ENCODE results near the gene ADGRF4. TPM values are rescaled to one million over a fixed set of nuclear protein-coding genes. Genes with fewer than 3 reads are reported as not detected.

Gene ADGRF4
- polyA plus RNA-seq, 1 donor from 2014 or later, result not detected

- no peak overlapping the region for H3K27ac ChIP-seq (ENCODE audit: low read length)
- H3K9me2 ChIP-seq (ENCODE audit: insufficient read depth, low read length), result no peaks in the 10 kb centered on the region
- no peaks in the 10 kb centered on the region for H3K36me3 ChIP-seq (ENCODE audit: insufficient read depth, low read length)
- no peak overlapping the region for H3K4me3 ChIP-seq (ENCODE audit: low read length)
- H3K4me2 ChIP-seq (ENCODE audit: low read length), result no peak overlapping the region
- H3K9me3 ChIP-seq (ENCODE audit: low read length), result no peaks in the 10 kb centered on the region
- H2AFZ ChIP-seq (ENCODE audit: low read depth, low read length), result no peak overlapping the region
- no peak overlapping the region for H3K9ac ChIP-seq (ENCODE audit: low read length)
- H3K79me2 ChIP-seq (replicated peaks; ENCODE audit: insufficient read depth, low read length), result no peaks in the 10 kb centered on the region
- no peak for TF ChIP-seq REST (IDR thresholded peaks at IDR 0.05; ENCODE audit: borderline replicate concordance)
- no peak for TF ChIP-seq SMC3 (conservative IDR thresholded peaks at IDR 0.05; ENCODE audit: poor library complexity)
- no peak for TF ChIP-seq EZH2 (IDR thresholded peaks at IDR 0.05; ENCODE audit: borderline replicate concordance, insufficient read depth, low read length, poor library complexity, severe bottlenecking)
- no peak for TF ChIP-seq RAD21 (conservative IDR thresholded peaks at IDR 0.05)
- no peak for TF ChIP-seq TAF1 (IDR thresholded peaks at IDR 0.05; ENCODE audit: low read depth)
- TF ChIP-seq CTCF (IDR thresholded peaks at IDR 0.05; ENCODE audit: poor library complexity, severe bottlenecking), result no peak
- TF ChIP-seq POLR2AphosphoS5 (IDR thresholded peaks at IDR 0.05), result no peak
- TF ChIP-seq MXI1 (conservative IDR thresholded peaks at IDR 0.05; ENCODE audit: poor library complexity, severe bottlenecking), result no peak
- no peak for TF ChIP-seq EP300 (conservative IDR thresholded peaks at IDR 0.05; ENCODE audit: poor library complexity, severe bottlenecking)
- H3K27me3 ChIP-seq (ENCODE audit: insufficient read depth, low read depth, low read length), result no peaks in the 10 kb centered on the region
- no peaks in the 10 kb centered on the region for H4K20me1 ChIP-seq (ENCODE audit: insufficient read depth)
- no peaks in the 10 kb centered on the region for H3F3A ChIP-seq (ENCODE audit: insufficient read depth, low read length, poor library complexity, severe bottlenecking)
These were observed 7.6 kb upstream of the ADGRF4 start for GRCh38 chr6:47690791-47691190.

- H3K9me3 ChIP-seq (ENCODE audit: low read length), result no peaks in the 10 kb centered on the region
- H2AFZ ChIP-seq (ENCODE audit: low read depth, low read length), result no peak overlapping the region
- no peak overlapping the region for H3K9ac ChIP-seq (ENCODE audit: low read length)
- H4K20me1 ChIP-seq (ENCODE audit: insufficient read depth), result no peaks in the 10 kb centered on the region
- TF ChIP-seq POLR2AphosphoS5 (IDR thresholded peaks at IDR 0.05) (no peak), EP300 (conservative IDR thresholded peaks at IDR 0.05; ENCODE audit: poor library complexity, severe bottlenecking) (no peak), SMC3 (conservative IDR thresholded peaks at IDR 0.05; ENCODE audit: poor library complexity) (no peak), EZH2 (IDR thresholded peaks at IDR 0.05; ENCODE audit: borderline replicate concordance, insufficient read depth, low read length, poor library complexity, severe bottlenecking) (no peak), RAD21 (conservative IDR thresholded peaks at IDR 0.05) (no peak), CTCF (IDR thresholded peaks at IDR 0.05; ENCODE audit: poor library complexity, severe bottlenecking) (no peak), MXI1 (conservative IDR thresholded peaks at IDR 0.05; ENCODE audit: poor library complexity, severe bottlenecking) (no peak), TAF1 (IDR thresholded peaks at IDR 0.05; ENCODE audit: low read depth) (no peak)
- H3K79me2 ChIP-seq (replicated peaks; ENCODE audit: insufficient read depth, low read length), result no peaks in the 10 kb centered on the region
- H3K27ac ChIP-seq (ENCODE audit: low read length), result no peak overlapping the region
- no peaks in the 10 kb centered on the region for H3K36me3 ChIP-seq (ENCODE audit: insufficient read depth, low read length)
- H3F3A ChIP-seq (ENCODE audit: insufficient read depth, low read length, poor library complexity, severe bottlenecking), result no peaks in the 10 kb centered on the region
- no peak overlapping the region for H3K4me3 ChIP-seq (ENCODE audit: low read length)
- H3K27me3 ChIP-seq (ENCODE audit: insufficient read depth, low read depth, low read length), result no peaks in the 10 kb centered on the region
- H3K9me2 ChIP-seq (ENCODE audit: insufficient read depth, low read length), result no peaks in the 10 kb centered on the region
- H3K4me2 ChIP-seq (ENCODE audit: low read length), result no peak overlapping the region
These were observed 455 bp upstream of the ADGRF4 start for GRCh38 chr6:47697925-47698324.
